Tibial nerve (tissue), 4 donors: ENCODE data around the gene HIPK3.

ENCODE experiments used
- CTCF ChIP-seq, 5 experiments: fragments of 200-600 bp in 3 of 5; fragments of 450-650 bp in 2 of 5; sonication (generic) in 3 of 5; IDR thresholded peaks; one replicate each; pipeline ENCODE4 v1.5.1; 2016 to 2019; ENCODE audit warnings: antibody characterized with exemption in 5 of 5, mild to moderate bottlenecking in 3 of 5, moderate library complexity in 2 of 5
- EP300 ChIP-seq, 2 donors: sonication (generic); formaldehyde crosslinking; IDR thresholded peaks; one replicate each; pipeline ENCODE4 v1.6.1; 2017; ENCODE audit warnings: antibody characterized with exemption in 2 of 2, mild to moderate bottlenecking in 1 of 2

DNA sequence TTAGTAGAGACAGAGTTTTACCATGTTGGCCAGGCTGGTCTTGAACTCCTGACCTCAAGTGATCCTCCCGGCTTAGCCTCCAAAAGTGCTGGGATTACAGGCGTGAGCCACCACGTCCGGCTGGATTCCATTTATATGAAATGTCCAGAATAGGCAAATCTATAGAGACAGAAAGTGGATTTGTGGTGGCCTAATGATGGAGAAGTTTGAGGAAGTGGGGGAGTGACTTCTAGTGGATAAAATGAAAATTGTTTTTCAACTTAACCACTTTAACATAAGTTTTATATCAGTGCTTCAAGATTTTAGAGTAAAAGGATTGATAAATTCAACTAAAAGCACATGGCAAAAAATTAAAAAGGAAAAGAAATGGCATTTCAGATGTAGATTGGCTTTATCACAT, 66.2 kb downstream of the HIPK3 start:
- no peak for TF ChIP-seq CTCF (IDR thresholded peaks at IDR 0.05)
- no peak for TF ChIP-seq EP300 (IDR thresholded peaks at IDR 0.05)
